ENCODE measurements around the gene CACNA1C. TPM values are rescaled to one million over a fixed set of nuclear protein-coding genes. Genes with fewer than 3 reads are reported as not detected.
A peak's percentile ranks its signal among the peaks of the same experiment; 100 is the strongest.

The CACNA1C gene
- total RNA-seq, 4 donors from 2014 or later, result 1.4 to 3.7 (median 2.2) TPM

GRCh38 chr12:2403221-2403976 is 350.6 kb downstream of the CACNA1C start:
- H3K9me3 ChIP-seq, result no peaks in the 10 kb centered on the region
- 84% methylated on average over 14 of the region's 14 CpGs for WGBS

DNA sequence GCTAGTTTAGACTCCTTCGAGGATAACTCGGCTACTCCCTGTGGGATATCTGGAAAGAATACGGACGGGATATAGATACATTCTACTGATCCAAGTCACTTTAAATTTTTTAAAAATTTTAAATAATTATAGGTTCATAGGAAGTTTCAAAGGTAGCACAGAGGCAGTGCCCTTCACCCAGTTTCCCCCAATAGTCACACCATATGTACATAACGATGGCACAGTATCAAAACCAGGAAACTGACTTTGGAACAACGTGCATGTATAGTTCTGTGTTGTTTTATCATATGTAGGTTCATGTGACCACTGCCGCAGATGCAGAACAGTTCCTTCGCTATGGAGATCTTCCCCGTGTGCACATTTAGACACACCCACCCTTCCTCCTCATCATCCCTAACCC is 352.3 kb downstream of the CACNA1C start:
- no peaks in the 10 kb centered on the region for H3K4me1 ChIP-seq
- no peak for DNase-seq (ENCODE audit: low spot score in 2 of 2)
- no peaks in the 10 kb centered on the region for H3K27me3 ChIP-seq
- no peaks in the 10 kb centered on the region for H3K36me3 ChIP-seq
- no peaks in the 10 kb centered on the region for H3K9me3 ChIP-seq
- H3K4me3 ChIP-seq, result no peak overlapping the region
- H3K27ac ChIP-seq, result no peak overlapping the region
- WGBS, result 91% methylated on average over 9 of the region's 9 CpGs
- no peak for TF ChIP-seq POLR2AphosphoS5 (IDR thresholded peaks at IDR 0.05)
- TF ChIP-seq EP300 (IDR thresholded peaks at IDR 0.05), result no peak

More at GRCh38 chr12:2403221-2403976, 350.6 kb downstream of the CACNA1C start:
- no peaks in the 10 kb centered on the region for H3K36me3 ChIP-seq
- H3K27me3 ChIP-seq, result no peaks in the 10 kb centered on the region
- H3K27ac ChIP-seq, result no peak overlapping the region
- TF ChIP-seq POLR2A (IDR thresholded peaks at IDR 0.05) (no peak), POLR2AphosphoS5 (IDR thresholded peaks at IDR 0.05) (no peak), EP300 (IDR thresholded peaks at IDR 0.05) (no peak)
- TF ChIP-seq, protein P1, sequence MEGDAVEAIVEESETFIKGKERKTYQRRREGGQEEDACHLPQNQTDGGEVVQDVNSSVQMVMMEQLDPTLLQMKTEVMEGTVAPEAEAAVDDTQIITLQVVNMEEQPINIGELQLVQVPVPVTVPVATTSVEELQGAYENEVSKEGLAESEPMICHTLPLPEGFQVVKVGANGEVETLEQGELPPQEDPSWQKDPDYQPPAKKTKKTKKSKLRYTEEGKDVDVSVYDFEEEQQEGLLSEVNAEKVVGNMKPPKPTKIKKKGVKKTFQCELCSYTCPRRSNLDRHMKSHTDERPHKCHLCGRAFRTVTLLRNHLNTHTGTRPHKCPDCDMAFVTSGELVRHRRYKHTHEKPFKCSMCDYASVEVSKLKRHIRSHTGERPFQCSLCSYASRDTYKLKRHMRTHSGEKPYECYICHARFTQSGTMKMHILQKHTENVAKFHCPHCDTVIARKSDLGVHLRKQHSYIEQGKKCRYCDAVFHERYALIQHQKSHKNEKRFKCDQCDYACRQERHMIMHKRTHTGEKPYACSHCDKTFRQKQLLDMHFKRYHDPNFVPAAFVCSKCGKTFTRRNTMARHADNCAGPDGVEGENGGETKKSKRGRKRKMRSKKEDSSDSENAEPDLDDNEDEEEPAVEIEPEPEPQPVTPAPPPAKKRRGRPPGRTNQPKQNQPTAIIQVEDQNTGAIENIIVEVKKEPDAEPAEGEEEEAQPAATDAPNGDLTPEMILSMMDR (IDR thresholded peaks at IDR 0.05), result no peak
- no peaks in the 10 kb centered on the region for H3K4me1 ChIP-seq
- H3K4me3 ChIP-seq, result no peak overlapping the region
- DNase-seq (ENCODE audit: low spot score in 2 of 2), result no peak

DNA sequence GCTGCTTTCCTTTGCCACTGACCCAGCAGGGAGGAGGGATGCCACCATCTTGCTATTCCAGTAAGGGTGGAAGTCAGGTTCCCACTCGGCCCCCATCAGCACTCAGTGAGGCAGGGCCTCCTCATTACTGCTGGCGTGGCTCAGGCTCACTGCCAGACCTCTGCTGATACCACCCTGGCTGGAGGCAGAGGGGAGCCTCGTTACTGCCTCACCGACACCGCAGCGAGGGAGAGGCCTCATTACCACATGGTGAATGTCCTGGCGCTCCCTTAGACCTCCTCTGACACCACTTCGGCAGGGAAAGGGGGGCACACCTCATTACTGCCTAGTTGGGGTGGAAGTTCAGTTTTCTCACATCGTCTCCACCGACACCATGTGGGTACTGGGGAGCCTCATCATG is 354.1 kb downstream of the CACNA1C start:
- Histone ChIP-seq H3K9me3 (no peaks in the 10 kb centered on the region), H3K4me3 (no peak overlapping the region), H3K4me1 (no peaks in the 10 kb centered on the region), H3K36me3 (no peaks in the 10 kb centered on the region), H3K27ac (no peak overlapping the region), H3K27me3 (no peaks in the 10 kb centered on the region)
- no peak for TF ChIP-seq POLR2A (IDR thresholded peaks at IDR 0.05)
- TF ChIP-seq EP300 (IDR thresholded peaks at IDR 0.05), result no peak
- TF ChIP-seq, protein P1 (IDR thresholded peaks at IDR 0.05), result no peak
- TF ChIP-seq POLR2AphosphoS5 (IDR thresholded peaks at IDR 0.05), result no peak
- 92% methylated on average over 8 of the region's 10 CpGs for WGBS
- DNase-seq (ENCODE audit: low spot score in 2 of 2), result peak in 1 of 2 donors; percentile 31

- WGBS, result 74% methylated on average over 3 of the region's 3 CpGs
- H3K27me3 ChIP-seq, result no peaks in the 10 kb centered on the region
- no peaks in the 10 kb centered on the region for H3K36me3 ChIP-seq
- TF ChIP-seq, protein P1 (IDR thresholded peaks at IDR 0.05), result no peak
- TF ChIP-seq EP300 (IDR thresholded peaks at IDR 0.05), result no peak
- no peak for TF ChIP-seq POLR2AphosphoS5 (IDR thresholded peaks at IDR 0.05)
- TF ChIP-seq POLR2A (IDR thresholded peaks at IDR 0.05), result no peak
- H3K4me3 ChIP-seq, result no peak overlapping the region
- no peaks in the 10 kb centered on the region for H3K9me3 ChIP-seq
- no peak overlapping the region for H3K27ac ChIP-seq
- DNase-seq (ENCODE audit: low spot score in 2 of 2), result no peak
- no peaks in the 10 kb centered on the region for H3K4me1 ChIP-seq
Measured at GRCh38 chr12:2408262-2408661, 355.5 kb downstream of the CACNA1C start.

DNA sequence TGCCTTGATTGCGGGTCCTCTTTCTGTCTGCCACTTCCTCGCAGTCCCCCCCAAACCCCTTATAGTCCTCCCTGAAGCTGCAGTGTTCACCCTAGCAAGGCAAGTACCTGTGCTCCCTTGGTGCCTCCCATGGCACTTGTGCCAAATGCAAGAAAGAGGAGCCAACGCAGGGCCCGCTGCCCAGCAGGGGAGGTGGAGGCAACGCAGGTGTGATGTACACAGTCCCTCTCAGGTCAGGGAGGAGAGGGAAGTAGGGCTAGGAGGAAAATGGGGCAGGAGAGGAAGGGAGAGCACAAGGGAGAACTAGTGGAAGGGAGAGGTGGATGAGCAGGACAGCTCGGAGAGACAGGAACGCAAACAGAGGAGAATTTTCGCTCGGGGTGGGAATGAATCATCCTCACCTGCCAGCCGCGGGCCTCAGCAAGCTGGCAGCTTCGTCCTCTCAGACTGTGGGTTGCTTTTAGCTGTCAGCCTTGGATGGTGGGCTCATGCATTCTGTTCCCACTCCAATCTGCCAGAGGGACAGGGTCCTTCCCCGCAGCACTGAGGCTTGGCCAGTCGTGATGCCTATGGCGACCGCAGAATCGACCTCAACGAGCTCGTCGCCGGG is 357.0 kb downstream of the CACNA1C start:
- Histone ChIP-seq H3K9me3 (no peaks in the 10 kb centered on the region), H3K4me3 (no peak overlapping the region), H3K4me1 (no peaks in the 10 kb centered on the region), H3K27ac (no peak overlapping the region), H3K36me3 (no peaks in the 10 kb centered on the region), H3K27me3 (no peaks in the 10 kb centered on the region)
- no peak for TF ChIP-seq POLR2AphosphoS5 (IDR thresholded peaks at IDR 0.05)
- TF ChIP-seq EP300 (IDR thresholded peaks at IDR 0.05), result no peak
- TF ChIP-seq, protein P1 (IDR thresholded peaks at IDR 0.05), result no peak
- no peak for TF ChIP-seq POLR2A (IDR thresholded peaks at IDR 0.05)
- DNase-seq (ENCODE audit: low spot score in 2 of 2), result no peak
- WGBS, result 77% methylated on average over 21 of the region's 21 CpGs

Measured in suprapubic skin (tissue), 4 donors.